ENCODE measurements around the gene ZC3H12D.

ZC3H12D gene

GRCh38 chr6:149414821-149415220 lies 70.0 kb downstream of the ZC3H12D start:
- DNase-seq (ENCODE audit: low read depth in 2 of 3, low spot score in 1 of 3) = no peak

GRCh38 chr6:149414009-149414408 lies 70.8 kb downstream of the ZC3H12D start:
- DNase-seq (ENCODE audit: low read depth in 2 of 3, low spot score in 1 of 3) = no peak

GRCh38 chr6:149410557-149410956 lies 74.3 kb downstream of the ZC3H12D start:
- DNase-seq (ENCODE audit: low read depth in 2 of 3, low spot score in 1 of 3) = no peak

- no peak for DNase-seq (ENCODE audit: low read depth in 2 of 3, low spot score in 1 of 3)
Observed at GRCh38 chr6:149409617-149410016, 75.2 kb downstream of the ZC3H12D start.

- no peak for DNase-seq (ENCODE audit: low read depth in 2 of 3, low spot score in 1 of 3)
Observed at GRCh38 chr6:149405823-149406765, 78.7 kb downstream of the ZC3H12D start.

- DNase-seq (ENCODE audit: low read depth in 2 of 3, low spot score in 1 of 3) = no peak
Observed at GRCh38 chr6:149403534-149403933, 81.3 kb downstream of the ZC3H12D start.

- no peak for DNase-seq (ENCODE audit: low read depth in 2 of 3, low spot score in 1 of 3)
Observed at GRCh38 chr6:149400050-149400449, 84.8 kb downstream of the ZC3H12D start, which contains the start of gene SUMO4. TSS of gene SUMO4 (plus strand) at chr6:149400262. CDS start at chr6:149400392, 130 bp downstream.

- DNase-seq (ENCODE audit: low read depth in 2 of 3, low spot score in 1 of 3) = no peak
Observed at GRCh38 chr6:149397384-149397783, 87.4 kb downstream of the ZC3H12D start.
